ENCODE measurements around the gene MPRIP. TPM values are rescaled to one million over a fixed set of nuclear protein-coding genes. Genes with fewer than 3 reads are reported as not detected.

Gene MPRIP
- total and polyA plus RNA-seq, 3 experiments from 2014 or later = 40.3 to 184 (median 174) TPM

GRCh38 chr17:17125136-17126084 lies 83.2 kb downstream of the MPRIP start:
- Histone ChIP-seq H3K27me3 (ENCODE audit: insufficient read depth, low read length, poor library complexity, severe bottlenecking) (no peaks in the 10 kb centered on the region), H3K4me3 (ENCODE audit: low read length) (peak overlapping the region; percentile 36), H3K36me3 (ENCODE audit: insufficient read depth, low read length) (peaks cover 15% of the 10 kb centered on the region), H3K9me3 (ENCODE audit: low read length) (no peaks in the 10 kb centered on the region), H3K27ac (ENCODE audit: low read depth, low read length) (peak overlapping the region; percentile 45), H3K4me1 (ENCODE audit: insufficient read depth, low read length) (peaks cover 61% of the 10 kb centered on the region)
- H3K36me3 Mint-ChIP-seq = peaks cover 0 to 35% (median 5%) of the 10 kb centered on the region in 3 donors
- peaks cover 84 to 85% (median 84%) of the 10 kb centered on the region in 3 donors for H3K4me1 Mint-ChIP-seq
- H3K27me3 Mint-ChIP-seq = no peaks in the 10 kb centered on the region
- H3K9me3 Mint-ChIP-seq = no peaks in the 10 kb centered on the region
- ChIA-PET POLR2A (interaction anchor here (1.0 to 1.2 kb wide), 2 partner anchors 112 to 155 kb away, joined by 3 to 4 read pairs; partner anchors contain the start of genes COPS3 and FLCN), CTCF (interaction anchor here (1.1 to 1.3 kb wide), 4 partner anchors 9 to 17 kb away, joined by 3 to 6 read pairs (median 4); no protein-coding TSS in a partner anchor)
- peak; percentile 23 to 72 (median 35) for DNase-seq
- peak overlapping the region; percentile 83 to 99 (median 96) for H3K27ac Mint-ChIP-seq
- H3K4me3 Mint-ChIP-seq = peak overlapping the region; percentile 75 to 90 (median 86)

DNA sequence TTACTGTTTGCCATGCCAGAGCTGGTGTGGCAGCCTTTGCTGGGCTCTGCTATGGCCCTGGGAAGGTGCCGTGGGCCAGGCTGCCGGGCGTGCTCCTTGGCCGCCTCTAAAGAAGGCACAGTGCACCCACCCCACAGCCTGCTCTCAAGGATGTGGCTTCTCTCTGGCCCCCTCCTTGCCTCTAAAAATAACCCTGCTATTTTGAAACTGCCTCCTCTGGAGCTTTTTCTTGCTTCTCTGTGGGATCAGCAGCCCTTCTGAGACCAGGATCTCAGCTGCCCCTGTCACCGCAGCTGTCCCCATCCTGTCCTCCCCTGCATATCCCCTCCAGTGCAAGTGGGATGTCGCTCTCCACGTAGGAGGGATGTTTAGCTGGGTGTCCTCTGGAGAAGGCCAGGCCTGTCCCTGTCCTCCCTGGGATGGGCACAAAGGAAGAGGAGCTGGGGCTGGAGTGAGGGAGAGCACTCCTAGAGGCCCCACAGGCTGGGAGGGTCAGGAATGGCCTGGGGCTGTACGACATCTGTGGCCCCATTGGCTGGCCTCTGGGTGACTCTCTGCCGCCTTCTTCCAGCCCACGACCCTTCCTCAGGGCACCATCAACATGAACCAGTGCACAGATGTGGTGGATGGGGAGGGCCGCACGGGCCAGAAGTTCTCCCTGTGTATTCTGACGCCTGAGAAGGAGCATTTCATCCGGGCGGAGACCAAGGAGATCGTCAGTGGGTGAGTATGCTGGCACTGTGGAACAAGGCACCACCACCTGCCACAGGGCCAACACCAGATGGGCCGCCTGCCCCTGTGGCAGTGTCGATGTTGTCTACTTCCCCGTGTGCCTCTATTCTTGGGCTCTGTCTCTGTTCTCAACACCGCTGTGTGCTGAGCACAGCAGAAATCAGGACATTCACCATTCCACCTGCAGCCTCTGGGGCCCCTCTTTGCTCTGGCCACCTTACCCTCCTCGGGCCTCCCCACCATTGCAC lies 84.2 kb downstream of the MPRIP start:
- Histone ChIP-seq H3K4me3 (ENCODE audit: low read length) (peak overlapping the region; percentile 36), H3K4me1 (ENCODE audit: insufficient read depth, low read length) (peaks cover 50% of the 10 kb centered on the region), H3K27me3 (ENCODE audit: insufficient read depth, low read length, poor library complexity, severe bottlenecking) (no peaks in the 10 kb centered on the region), H3K27ac (ENCODE audit: low read depth, low read length) (peak overlapping the region; percentile 45), H3K9me3 (ENCODE audit: low read length) (no peaks in the 10 kb centered on the region), H3K36me3 (ENCODE audit: insufficient read depth, low read length) (peaks cover 22% of the 10 kb centered on the region)
- peak overlapping the region; percentile 75 to 90 (median 86) for H3K4me3 Mint-ChIP-seq
- peaks cover 0 to 44% (median 5%) of the 10 kb centered on the region in 3 donors for H3K36me3 Mint-ChIP-seq
- ChIA-PET POLR2A (interaction anchor here (0.8 to 1.2 kb wide), 3 partner anchors 95 to 154 kb away, joined by 3 to 4 read pairs (median 3); partner anchors contain the start of genes COPS3 and FLCN), CTCF (interaction anchor here (1.1 to 1.3 kb wide), 3 partner anchors 10 to 16 kb away, joined by 3 to 6 read pairs (median 3); no protein-coding TSS in a partner anchor)
- peaks cover 74 to 76% (median 75%) of the 10 kb centered on the region in 3 donors for H3K4me1 Mint-ChIP-seq
- no peaks in the 10 kb centered on the region for H3K9me3 Mint-ChIP-seq
- peak in 2 of 5 donors; percentile 18 to 19 for DNase-seq
- no peaks in the 10 kb centered on the region for H3K27me3 Mint-ChIP-seq
- H3K27ac Mint-ChIP-seq = peak overlapping the region; percentile 85 to 99 (median 97)

DNA sequence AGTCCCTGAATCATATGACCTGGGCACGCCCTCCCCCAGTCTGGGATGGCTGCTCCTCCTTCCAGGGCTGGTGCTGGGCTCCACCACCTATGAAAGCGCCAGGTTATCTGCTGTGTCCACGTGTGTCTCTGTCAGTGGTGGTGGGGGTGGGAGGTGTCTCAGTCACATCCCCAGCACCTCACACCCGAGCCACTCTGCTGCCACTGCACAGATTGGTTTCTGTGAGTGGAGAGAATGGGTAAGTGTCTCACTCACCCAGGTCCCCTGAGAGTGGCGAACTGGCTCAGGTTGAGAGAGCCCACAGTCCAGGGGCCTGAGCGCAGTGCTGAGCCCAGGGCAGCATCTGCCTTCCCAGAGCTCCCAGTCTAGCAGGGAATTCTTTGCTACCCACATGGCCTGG lies 84.9 kb downstream of the MPRIP start:
- H3K4me3 Mint-ChIP-seq = peak overlapping the region; percentile 75 to 90 (median 86)
- no peak overlapping the region for H3K27ac ChIP-seq (ENCODE audit: low read depth, low read length)
- POLR2A ChIA-PET = no interaction called here

DNA sequence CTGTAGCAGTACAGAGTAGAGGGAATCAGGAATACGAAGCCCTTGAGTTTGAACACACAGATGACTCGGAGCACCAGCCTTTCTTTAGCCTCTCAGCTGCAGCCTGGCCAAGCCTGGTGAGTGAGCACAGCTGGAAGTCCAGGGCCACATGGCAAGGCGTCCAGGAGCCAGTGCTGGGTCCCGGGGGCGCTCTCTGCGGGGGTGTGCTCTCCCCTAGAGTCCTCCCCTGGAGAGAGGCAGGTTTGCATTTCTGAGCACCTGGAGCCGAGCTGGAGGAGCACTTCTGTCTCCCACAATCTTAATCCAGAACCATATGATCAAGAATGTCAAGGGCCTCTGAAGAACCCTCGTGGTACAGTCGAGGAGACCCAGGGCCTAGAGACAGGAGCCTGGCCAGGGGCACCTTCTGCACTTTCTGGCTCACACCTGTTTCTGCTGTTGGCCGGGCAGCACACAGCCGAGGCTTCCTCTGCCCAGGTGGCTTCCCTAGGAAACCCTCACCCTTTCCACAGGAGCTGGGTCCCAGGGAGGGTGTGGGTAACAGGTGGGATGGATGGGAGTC lies 85.6 kb downstream of the MPRIP start:
- Histone ChIP-seq H3K27ac (ENCODE audit: low read depth, low read length) (no peak overlapping the region), H3K9me3 (ENCODE audit: low read length) (no peaks in the 10 kb centered on the region), H3K27me3 (ENCODE audit: insufficient read depth, low read length, poor library complexity, severe bottlenecking) (no peaks in the 10 kb centered on the region), H3K4me1 (ENCODE audit: insufficient read depth, low read length) (peaks cover 42% of the 10 kb centered on the region), H3K36me3 (ENCODE audit: insufficient read depth, low read length) (peaks cover 36% of the 10 kb centered on the region), H3K4me3 (ENCODE audit: low read length) (no peak overlapping the region)
- Mint-ChIP-seq H3K36me3 (peaks cover 0 to 57% (median 5%) of the 10 kb centered on the region in 3 donors), H3K9me3 (no peaks in the 10 kb centered on the region), H3K4me3 (peak overlapping the region in 5 of 7 donors; percentile 32 to 90 (median 86)), H3K27me3 (no peaks in the 10 kb centered on the region), H3K4me1 (peaks cover 62 to 66% (median 64%) of the 10 kb centered on the region in 3 donors), H3K27ac (peak overlapping the region; percentile 60 to 99 (median 94))
- no peak for DNase-seq
- POLR2A ChIA-PET = no interaction called here
- CTCF ChIA-PET = interaction anchor here (1.6 kb wide), 1 partner anchor 16 kb away, joined by 3 read pairs; no protein-coding TSS in a partner anchor

More for the DNA sequence above, 84.9 kb downstream of the MPRIP start:
- H3K27me3 ChIP-seq (ENCODE audit: insufficient read depth, low read length, poor library complexity, severe bottlenecking) = no peaks in the 10 kb centered on the region
- H3K27ac Mint-ChIP-seq = peak overlapping the region; percentile 85 to 99 (median 97)
- peaks cover 30% of the 10 kb centered on the region for H3K36me3 ChIP-seq (ENCODE audit: insufficient read depth, low read length)
- peaks cover 67 to 70% (median 68%) of the 10 kb centered on the region in 3 donors for H3K4me1 Mint-ChIP-seq
- no peaks in the 10 kb centered on the region for H3K9me3 ChIP-seq (ENCODE audit: low read length)
- H3K36me3 Mint-ChIP-seq = peaks cover 0 to 50% (median 5%) of the 10 kb centered on the region in 3 donors
- CTCF ChIA-PET = no interaction called here
- DNase-seq = no peak
- H3K4me3 ChIP-seq (ENCODE audit: low read length) = no peak overlapping the region
- H3K27me3 Mint-ChIP-seq = no peaks in the 10 kb centered on the region
- peaks cover 45% of the 10 kb centered on the region for H3K4me1 ChIP-seq (ENCODE audit: insufficient read depth, low read length)
- H3K9me3 Mint-ChIP-seq = no peaks in the 10 kb centered on the region

DNA sequence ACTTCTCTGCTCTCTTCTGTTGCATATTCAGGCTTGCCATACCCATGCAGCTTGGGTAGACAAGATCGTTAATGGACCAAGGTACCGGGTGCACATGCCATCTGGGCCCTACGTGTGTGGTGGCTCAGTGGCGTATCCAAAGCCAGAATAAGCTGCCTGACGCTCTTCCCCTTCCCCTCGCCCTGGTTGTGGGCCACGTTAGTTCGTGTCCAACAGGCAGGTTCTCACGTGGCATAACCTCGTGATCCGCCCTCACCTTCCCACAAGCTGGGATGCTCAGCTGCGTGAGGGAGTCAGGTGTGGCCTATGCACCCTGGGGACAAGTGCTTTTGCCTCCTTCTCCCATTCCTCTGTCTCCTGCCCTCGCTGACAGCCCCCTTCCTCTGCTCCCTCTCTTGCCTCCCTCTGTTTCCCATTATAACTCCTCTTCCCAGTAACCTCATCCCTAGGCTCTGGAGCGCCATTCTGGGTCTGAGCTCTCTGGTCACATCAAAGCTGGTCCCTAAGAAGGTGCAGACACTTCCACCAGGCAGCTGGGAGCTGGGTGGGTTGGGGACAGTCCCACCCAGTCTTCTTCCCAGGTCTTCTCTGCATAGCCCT lies 86.3 kb downstream of the MPRIP start:
- ChIA-PET POLR2A (no interaction called here), CTCF (interaction anchor here (1.6 kb wide), 1 partner anchor 15 kb away, joined by 3 read pairs; no protein-coding TSS in a partner anchor)
- H3K27me3 ChIP-seq (ENCODE audit: insufficient read depth, low read length, poor library complexity, severe bottlenecking) = no peaks in the 10 kb centered on the region
- peak overlapping the region; percentile 24 to 97 (median 73) for H3K27ac Mint-ChIP-seq
- no peak for DNase-seq
- peaks cover 44% of the 10 kb centered on the region for H3K36me3 ChIP-seq (ENCODE audit: insufficient read depth, low read length)
- no peaks in the 10 kb centered on the region for H3K9me3 Mint-ChIP-seq
- H3K27me3 Mint-ChIP-seq = no peaks in the 10 kb centered on the region
- no peak overlapping the region for H3K27ac ChIP-seq (ENCODE audit: low read depth, low read length)
- peak overlapping the region in 6 of 7 donors; percentile 40 to 90 (median 54) for H3K4me3 Mint-ChIP-seq
- H3K4me3 ChIP-seq (ENCODE audit: low read length) = no peak overlapping the region
- peaks cover 57 to 62% (median 59%) of the 10 kb centered on the region in 3 donors for H3K4me1 Mint-ChIP-seq
- no peaks in the 10 kb centered on the region for H3K9me3 ChIP-seq (ENCODE audit: low read length)
- H3K36me3 Mint-ChIP-seq = peaks cover 0 to 64% (median 5%) of the 10 kb centered on the region in 3 donors
- peaks cover 40% of the 10 kb centered on the region for H3K4me1 ChIP-seq (ENCODE audit: insufficient read depth, low read length)

DNA sequence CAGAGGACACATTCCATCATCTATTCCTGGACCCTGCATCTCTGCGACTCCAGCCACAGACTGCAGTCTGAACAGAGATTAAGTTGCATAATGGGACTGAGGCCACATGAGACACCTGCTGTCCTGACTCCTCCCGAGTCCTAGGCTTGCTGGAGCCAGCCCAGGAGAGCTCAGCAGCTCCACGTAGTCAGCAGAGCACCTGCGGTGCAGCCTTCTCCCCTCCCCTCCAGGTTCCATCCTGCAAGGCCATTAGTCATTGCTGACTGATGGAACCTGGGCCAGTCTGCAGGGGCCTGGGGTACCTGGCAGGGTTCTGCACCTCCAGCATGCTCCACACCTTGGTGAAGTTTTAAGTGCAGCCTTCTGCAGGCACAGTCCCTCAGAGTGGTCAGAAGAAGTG lies 87.2 kb downstream of the MPRIP start:
- Mint-ChIP-seq H3K4me3 (peak overlapping the region in 3 of 7 donors; percentile 37 to 63 (median 54)), H3K27me3 (no peaks in the 10 kb centered on the region), H3K27ac (peak overlapping the region in 6 of 8 donors; percentile 47 to 91 (median 74)), H3K9me3 (no peaks in the 10 kb centered on the region), H3K4me1 (peaks cover 48 to 53% (median 51%) of the 10 kb centered on the region in 3 donors), H3K36me3 (peaks cover 0 to 69% (median 5%) of the 10 kb centered on the region in 3 donors)
- no peak overlapping the region for H3K27ac ChIP-seq (ENCODE audit: low read depth, low read length)
- no peaks in the 10 kb centered on the region for H3K27me3 ChIP-seq (ENCODE audit: insufficient read depth, low read length, poor library complexity, severe bottlenecking)
- H3K36me3 ChIP-seq (ENCODE audit: insufficient read depth, low read length) = peaks cover 45% of the 10 kb centered on the region
- H3K4me3 ChIP-seq (ENCODE audit: low read length) = no peak overlapping the region
- peaks cover 33% of the 10 kb centered on the region for H3K4me1 ChIP-seq (ENCODE audit: insufficient read depth, low read length)
- ChIA-PET CTCF (interaction anchor here (1.6 kb wide), 1 partner anchor 14 kb away, joined by 3 read pairs; no protein-coding TSS in a partner anchor), POLR2A (interaction anchor here (0.8 kb wide), 1 partner anchor 94 kb away, joined by 5 read pairs; no protein-coding TSS in a partner anchor)
- no peak for DNase-seq
- H3K9me3 ChIP-seq (ENCODE audit: low read length) = no peaks in the 10 kb centered on the region

Data from CD8-positive, alpha-beta memory T cell (primary cell).